DND-41 (cell line): Measurements from ENCODE around the gene GMPR.

ENCODE experiments used
- ATAC-seq: fragments of 200-7000 bp; cut with Tn5 transposase; 3 replicates; pipeline ENCODE4 v1.9.1; 2021; ENCODE audit warnings: low read depth; ENCODE audit not compliant: insufficient read depth
- DNase-seq: peaks from one replicate; pipeline ENCODE4 v3.0.0-alpha.2; 2020
- H2AFZ ChIP-seq: 2 replicates; pipeline ENCODE4 v1.6.0; 2012; ENCODE audit warnings: low read depth, low read length
- H3K27ac ChIP-seq: 2 replicates; pipeline ENCODE4 v1.5.1; 2012; ENCODE audit warnings: low read length, inconsistent platforms
- H3K27me3 ChIP-seq: fragments of 200-600 bp; sonication (generic); 2 replicates; pipeline ENCODE4 v1.6.0; 2012; ENCODE audit warnings: low read length, mild to moderate bottlenecking, inconsistent platforms; ENCODE audit not compliant: insufficient read depth, poor library complexity
- H3K36me3 ChIP-seq: 2 replicates; pipeline ENCODE4 v1.5.1; 2012; ENCODE audit warnings: low read length, inconsistent platforms; ENCODE audit not compliant: insufficient read depth
- H3K4me1 ChIP-seq: 2 replicates; pipeline ENCODE4 v1.5.1; 2012; ENCODE audit warnings: mild to moderate bottlenecking, low read length; ENCODE audit not compliant: insufficient read depth
- H3K4me2 ChIP-seq: 2 replicates; pipeline ENCODE4 v1.6.0; 2012; ENCODE audit warnings: mild to moderate bottlenecking, moderate library complexity, low read length, inconsistent platforms; ENCODE audit not compliant: insufficient read depth
- H3K4me3 ChIP-seq, 2 experiments: fragments of 200-600 bp in 1 of 2; shearing (Covaris generic) in 1 of 2; 2 replicates each; pipeline ENCODE4 v1.5.1; 2012 to 2016; ENCODE audit warnings: inconsistent platforms in 2 of 2, low read length in 2 of 2, mild to moderate bottlenecking in 2 of 2, low read depth in 1 of 2, moderate library complexity in 1 of 2
- H3K79me2 ChIP-seq: 2 replicates; pipeline ENCODE4 v1.6.0; 2012; ENCODE audit warnings: low read length, inconsistent platforms; ENCODE audit not compliant: insufficient read depth
- H3K9ac ChIP-seq: 2 replicates; pipeline ENCODE4 v1.6.0; 2012; ENCODE audit warnings: low read depth, mild to moderate bottlenecking, inconsistent platforms, low read length, moderate library complexity
- H3K9me3 ChIP-seq: 2 replicates; pipeline ENCODE4 v1.5.1; 2012; ENCODE audit warnings: low read length, moderate library complexity, mild to moderate bottlenecking, inconsistent platforms; ENCODE audit not compliant: insufficient read depth, severe bottlenecking
- H4K20me1 ChIP-seq: 2 replicates; pipeline ENCODE4 v1.6.0; 2012; ENCODE audit warnings: low read length; ENCODE audit not compliant: insufficient read depth
- CTCF ChIP-seq: IDR thresholded peaks from 2 replicates; pipeline ENCODE4 v1.5.1; 2012; ENCODE audit warnings: borderline replicate concordance, low read length, moderate library complexity, mild to moderate bottlenecking; ENCODE audit not compliant: poor library complexity, severe bottlenecking; ENCODE audit errors: extremely low read depth
- EZH2 ChIP-seq: IDR thresholded peaks from 3 replicates; pipeline ENCODE4 v1.6.1; 2012; ENCODE audit warnings: borderline replicate concordance, low read depth, mild to moderate bottlenecking, moderate library complexity, low read length, inconsistent platforms; ENCODE audit not compliant: severe bottlenecking

GMPR gene

DNA sequence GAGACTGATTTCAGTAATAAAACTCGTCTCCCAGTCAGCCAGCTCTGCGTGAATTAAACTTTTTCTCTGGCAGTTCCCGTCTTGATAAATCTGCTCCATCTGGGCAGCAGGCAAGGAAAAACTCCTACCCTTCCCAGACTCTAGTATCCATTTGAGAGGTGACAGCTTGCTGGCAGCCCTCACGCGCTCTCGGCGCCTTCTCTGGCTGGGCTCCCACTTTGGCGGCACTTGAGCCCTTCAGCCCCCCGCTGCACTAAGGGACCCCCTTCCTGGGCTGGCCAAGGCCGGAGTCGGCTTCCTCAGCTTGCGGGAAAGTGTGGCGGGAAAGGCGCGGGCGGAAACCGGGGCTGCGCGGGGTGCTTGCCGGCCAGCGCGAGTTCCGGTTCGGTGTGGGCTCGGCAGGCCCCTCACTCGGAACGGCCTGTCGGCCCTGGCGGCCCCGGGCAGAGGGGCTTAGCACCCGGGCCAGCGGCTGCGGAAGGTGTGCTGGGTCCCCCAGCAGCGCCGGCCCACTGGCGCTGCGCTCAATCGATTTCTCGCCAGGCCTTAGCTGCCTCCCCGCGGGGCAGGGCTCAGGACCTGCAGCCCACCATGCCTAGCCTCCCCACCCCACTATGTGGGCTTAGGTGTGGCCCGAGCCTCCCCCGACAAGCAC is 21.8 kb upstream of the GMPR start:
- H3K4me1 ChIP-seq: no peaks in the 10 kb centered on the region
- H3K4me3 ChIP-seq: no peak overlapping the region
- no peaks in the 10 kb centered on the region for H3K27me3 ChIP-seq
- H3K4me2 ChIP-seq: no peak overlapping the region
- H4K20me1 ChIP-seq: no peaks in the 10 kb centered on the region
- H3K9ac ChIP-seq: no peak overlapping the region
- no peaks in the 10 kb centered on the region for H3K79me2 ChIP-seq
- ATAC-seq: no peak
- no peaks in the 10 kb centered on the region for H3K9me3 ChIP-seq
- no peak overlapping the region for H3K27ac ChIP-seq
- TF ChIP-seq EZH2: no peak
- no peak for TF ChIP-seq CTCF
- DNase-seq: no peak
- no peak overlapping the region for H2AFZ ChIP-seq
- H3K36me3 ChIP-seq: no peaks in the 10 kb centered on the region

DNA sequence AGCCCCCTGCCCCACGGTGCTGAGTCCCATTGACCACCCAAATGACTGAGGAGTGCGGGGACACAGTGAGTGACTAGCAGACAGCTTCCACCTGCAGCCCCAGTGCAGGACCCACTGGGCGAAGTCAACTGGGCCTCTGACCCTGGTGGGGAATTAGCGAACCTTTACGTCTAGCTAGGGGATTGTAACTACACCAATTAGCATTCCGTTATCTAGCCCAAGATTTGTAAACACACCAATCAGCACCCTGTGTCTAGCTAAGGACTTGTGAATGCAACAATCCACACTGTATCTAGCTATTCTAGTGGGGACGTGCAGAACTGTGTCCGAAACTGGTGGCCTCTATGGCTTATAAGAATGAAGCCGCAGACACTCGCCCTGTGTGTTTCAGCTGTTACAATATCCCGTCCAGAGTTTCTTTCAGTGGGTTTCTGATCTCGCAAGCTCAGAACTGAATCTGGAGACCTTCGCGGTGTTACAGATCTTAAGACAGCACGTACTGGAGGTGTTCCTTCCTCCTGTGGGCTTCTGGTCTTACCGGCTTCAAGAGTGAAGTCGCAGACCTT is 21.1 kb upstream of the GMPR start:
- no peak for ATAC-seq
- TF ChIP-seq CTCF: no peak
- no peak for TF ChIP-seq EZH2

GRCh38 chr6:16222826-16223225 is 15.6 kb upstream of the GMPR start:
- Histone ChIP-seq H3K4me1 (no peaks in the 10 kb centered on the region), H3K79me2 (no peaks in the 10 kb centered on the region), H2AFZ (no peak overlapping the region), H3K4me3 (no peak overlapping the region), H3K27ac (no peak overlapping the region), H3K9ac (no peak overlapping the region), H3K36me3 (no peaks in the 10 kb centered on the region), H4K20me1 (no peaks in the 10 kb centered on the region), H3K9me3 (no peaks in the 10 kb centered on the region), H3K27me3 (no peaks in the 10 kb centered on the region), H3K4me2 (no peak overlapping the region)
- no peak for DNase-seq
- TF ChIP-seq CTCF: no peak
- TF ChIP-seq EZH2: no peak
- ATAC-seq: no peak

More for the DNA sequence above, 21.1 kb upstream of the GMPR start:
- Histone ChIP-seq H4K20me1 (no peaks in the 10 kb centered on the region), H3K9me3 (no peaks in the 10 kb centered on the region), H3K79me2 (no peaks in the 10 kb centered on the region), H3K9ac (no peak overlapping the region), H3K4me3 (no peak overlapping the region), H2AFZ (no peak overlapping the region), H3K27me3 (no peaks in the 10 kb centered on the region), H3K36me3 (no peaks in the 10 kb centered on the region), H3K27ac (no peak overlapping the region), H3K4me1 (no peaks in the 10 kb centered on the region), H3K4me2 (no peak overlapping the region)
- no peak for DNase-seq
